ENCODE measurements around the gene CAV1. TPM values are rescaled to one million over a fixed set of nuclear protein-coding genes. Genes with fewer than 3 reads are reported as not detected.

CAV1 gene
- total and polyA plus RNA-seq, 2 experiments from 2014 or later = 1,092 to 1,736 TPM

DNA sequence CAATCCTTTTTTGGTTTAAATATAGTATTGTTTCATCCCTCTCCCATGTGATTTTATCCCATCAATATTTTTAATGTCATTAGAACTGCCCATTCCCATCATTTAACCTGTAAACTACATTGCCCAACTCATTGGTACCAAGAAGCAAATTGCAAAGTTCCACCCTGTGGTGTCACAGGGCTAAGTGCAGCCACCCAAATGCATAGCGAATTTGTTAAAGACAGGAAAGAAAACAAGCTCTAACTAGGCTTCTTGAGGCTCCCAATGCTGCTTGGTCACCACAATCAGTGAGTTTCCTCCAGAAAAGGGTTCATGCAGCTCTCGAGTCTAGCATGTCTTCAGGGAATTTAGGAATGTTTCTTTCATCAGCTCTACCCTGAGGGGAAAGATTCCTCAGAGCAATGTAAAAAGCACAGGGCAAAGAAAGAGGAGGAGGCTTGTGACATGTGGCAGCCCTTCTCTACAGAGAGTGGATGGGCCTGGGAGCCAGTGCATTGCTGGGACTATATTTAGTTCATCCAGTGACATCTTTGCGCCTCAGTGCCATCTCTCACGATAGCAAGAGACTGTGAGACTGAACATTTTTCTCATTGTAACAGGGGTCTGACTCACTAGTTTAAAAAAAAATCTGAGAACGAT lies 58.1 kb downstream of the CAV1 start:
- TF ChIP-seq EZH2phosphoT487 (IDR thresholded peaks at IDR 0.05; ENCODE audit: insufficient read depth, low read depth) (no peak), EZH2 (IDR thresholded peaks at IDR 0.05; ENCODE audit: insufficient read depth, poor library complexity, severe bottlenecking) (no peak)
- Histone ChIP-seq H4K20me1 (ENCODE audit: insufficient read depth) (no peaks in the 10 kb centered on the region), H3K36me3 (ENCODE audit: low read depth) (no peaks in the 10 kb centered on the region), H3K4me3 (peak overlapping the region; percentile 42), H3K27ac (peak overlapping the region; percentile 98), H3K9me3 (ENCODE audit: low read depth) (no peaks in the 10 kb centered on the region), H3K4me1 (ENCODE audit: insufficient read depth) (peaks cover 50% of the 10 kb centered on the region), H3K79me2 (ENCODE audit: insufficient read depth) (no peaks in the 10 kb centered on the region), H3K4me2 (ENCODE audit: unreplicated experiment) (peak overlapping the region; percentile 68), H3K9ac (peak overlapping the region; percentile 82), H3F3A (ENCODE audit: insufficient read depth) (peaks cover 57% of the 10 kb centered on the region), H3K9me2 (ENCODE audit: insufficient read depth) (no peaks in the 10 kb centered on the region), H2AFZ (peak overlapping the region; percentile 55), H3K27me3 (replicated peaks; ENCODE audit: insufficient read depth) (no peaks in the 10 kb centered on the region)
- in situ Hi-C loops (cut with MboI) = loop anchor here (10.0 kb wide), 1 partner anchor 48 kb away; no protein-coding TSS in a partner anchor
- DNase-seq = peak; percentile 96
- 4 to 7% methylated on average over 5 of the region's 5 CpGs for WGBS, 2 experiments (ENCODE audit: low coverage in 1 of 2, low lambda C conversion rate in 2 of 2, missing lambda C conversion rate in 2 of 2)

DNA sequence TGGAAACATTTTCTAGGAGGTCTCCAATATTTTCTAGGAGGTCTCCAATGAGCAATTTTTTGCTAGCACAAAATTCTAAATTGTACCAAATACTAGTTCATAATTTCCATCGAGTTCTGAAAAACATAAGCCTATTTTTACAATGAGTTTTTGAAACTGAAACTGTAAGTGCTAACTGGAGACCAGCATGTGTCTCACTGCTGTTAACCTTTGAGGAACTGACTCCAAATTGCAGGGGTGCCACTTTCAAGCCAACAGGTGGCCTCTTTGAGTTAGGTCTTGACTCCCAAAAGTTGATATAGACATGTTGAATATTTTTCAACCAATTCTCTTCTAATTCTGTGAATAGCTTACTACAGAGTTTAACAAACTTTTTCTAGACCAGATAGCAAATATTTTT lies 58.8 kb downstream of the CAV1 start:
- Histone ChIP-seq H3K36me3 (ENCODE audit: low read depth) (no peaks in the 10 kb centered on the region), H3K9ac (peak overlapping the region; percentile 82), H2AFZ (no peak overlapping the region), H3K4me1 (ENCODE audit: insufficient read depth) (peaks cover 50% of the 10 kb centered on the region), H3K9me2 (ENCODE audit: insufficient read depth) (no peaks in the 10 kb centered on the region), H3K4me2 (ENCODE audit: unreplicated experiment) (peak overlapping the region; percentile 61), H3K27ac (peak overlapping the region; percentile 98), H3K79me2 (ENCODE audit: insufficient read depth) (no peaks in the 10 kb centered on the region), H3F3A (ENCODE audit: insufficient read depth) (peaks cover 56% of the 10 kb centered on the region), H3K9me3 (ENCODE audit: low read depth) (no peaks in the 10 kb centered on the region), H4K20me1 (ENCODE audit: insufficient read depth) (no peaks in the 10 kb centered on the region), H3K4me3 (peak overlapping the region; percentile 28), H3K27me3 (replicated peaks; ENCODE audit: insufficient read depth) (no peaks in the 10 kb centered on the region)
- in situ Hi-C loops (cut with MboI) = loop anchor here (10.0 kb wide), 1 partner anchor 49 kb away; no protein-coding TSS in a partner anchor
- no peak for TF ChIP-seq EZH2phosphoT487 (IDR thresholded peaks at IDR 0.05; ENCODE audit: insufficient read depth, low read depth)
- TF ChIP-seq EZH2 (IDR thresholded peaks at IDR 0.05; ENCODE audit: insufficient read depth, poor library complexity, severe bottlenecking) = no peak
- DNase-seq = peak; percentile 47
- WGBS, 2 experiments (ENCODE audit: low coverage in 1 of 2, low lambda C conversion rate in 2 of 2, missing lambda C conversion rate in 2 of 2) = 2 to 6% methylated on average over 1 of the region's 1 CpG

DNA sequence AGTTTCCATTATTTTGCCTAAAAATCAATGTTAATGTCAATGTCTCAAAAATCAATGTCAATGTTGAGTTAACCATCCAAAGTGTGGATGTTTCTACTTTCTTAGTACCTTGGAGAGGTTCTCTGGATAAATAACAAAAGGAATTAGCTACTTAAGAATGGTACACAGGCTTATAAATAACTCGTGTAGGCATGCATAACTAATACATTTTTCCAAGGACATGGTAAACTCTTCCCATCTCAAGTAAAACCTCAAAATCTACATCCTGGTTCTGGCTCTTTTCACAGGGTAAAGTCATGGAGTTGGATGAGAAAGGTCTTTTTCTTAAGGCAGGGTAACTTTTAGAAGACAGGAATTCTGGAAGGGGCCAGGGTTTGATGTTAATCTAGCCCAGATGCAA lies 59.9 kb downstream of the CAV1 start:
- Histone ChIP-seq H3K9me2 (ENCODE audit: insufficient read depth) (no peaks in the 10 kb centered on the region), H3K4me1 (ENCODE audit: insufficient read depth) (peaks cover 50% of the 10 kb centered on the region), H3K36me3 (ENCODE audit: low read depth) (no peaks in the 10 kb centered on the region), H3F3A (ENCODE audit: insufficient read depth) (peaks cover 58% of the 10 kb centered on the region), H3K27me3 (replicated peaks; ENCODE audit: insufficient read depth) (no peaks in the 10 kb centered on the region), H3K9me3 (ENCODE audit: low read depth) (no peaks in the 10 kb centered on the region), H3K27ac (peak overlapping the region; percentile 98; the same call in 1 of the 2 replicates), H3K9ac (no peak overlapping the region), H3K79me2 (ENCODE audit: insufficient read depth) (no peaks in the 10 kb centered on the region), H2AFZ (no peak overlapping the region), H3K4me3 (no peak overlapping the region), H3K4me2 (ENCODE audit: unreplicated experiment) (no peak overlapping the region), H4K20me1 (ENCODE audit: insufficient read depth) (no peaks in the 10 kb centered on the region)
- no peak for DNase-seq
- in situ Hi-C loops (cut with MboI) = loop anchor here (10.0 kb wide), 1 partner anchor 50 kb away; no protein-coding TSS in a partner anchor
- TF ChIP-seq EZH2phosphoT487 (IDR thresholded peaks at IDR 0.05; ENCODE audit: insufficient read depth, low read depth) (no peak), EZH2 (IDR thresholded peaks at IDR 0.05; ENCODE audit: insufficient read depth, poor library complexity, severe bottlenecking) (no peak)
- 47 to 66% methylated on average over 1 of the region's 1 CpG for WGBS, 2 experiments (ENCODE audit: low coverage in 1 of 2, low lambda C conversion rate in 2 of 2, missing lambda C conversion rate in 2 of 2)

DNA sequence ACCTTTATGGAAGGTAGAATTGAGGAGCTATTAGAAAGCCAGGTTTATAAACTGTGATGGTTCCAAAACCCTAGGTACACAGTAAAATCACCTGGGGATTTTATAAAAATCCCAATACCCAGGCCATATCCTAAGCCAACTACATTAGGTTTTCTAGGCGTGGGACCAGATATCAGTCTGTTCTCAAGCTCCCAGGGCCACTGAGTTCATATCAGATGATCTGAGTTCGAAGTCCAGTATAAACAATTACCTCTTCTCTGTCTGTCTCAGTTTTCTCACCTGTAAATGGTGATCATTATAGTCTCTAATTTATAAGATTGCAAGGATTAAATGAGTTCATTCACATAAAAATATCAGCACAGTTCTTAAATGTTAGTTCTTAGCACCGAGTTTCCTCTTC lies 60.6 kb downstream of the CAV1 start:
- 91 to 96% methylated on average over 3 of the region's 3 CpGs for WGBS, 2 experiments (ENCODE audit: low coverage in 1 of 2, low lambda C conversion rate in 2 of 2, missing lambda C conversion rate in 2 of 2)
- Histone ChIP-seq H2AFZ (no peak overlapping the region), H3F3A (ENCODE audit: insufficient read depth) (peaks cover 58% of the 10 kb centered on the region), H3K27ac (no peak overlapping the region), H3K36me3 (ENCODE audit: low read depth) (no peaks in the 10 kb centered on the region), H3K4me3 (no peak overlapping the region), H3K4me2 (ENCODE audit: unreplicated experiment) (no peak overlapping the region), H3K9me3 (ENCODE audit: low read depth) (no peaks in the 10 kb centered on the region), H3K9ac (no peak overlapping the region), H3K4me1 (ENCODE audit: insufficient read depth) (peaks cover 50% of the 10 kb centered on the region), H3K27me3 (replicated peaks; ENCODE audit: insufficient read depth) (no peaks in the 10 kb centered on the region), H4K20me1 (ENCODE audit: insufficient read depth) (no peaks in the 10 kb centered on the region), H3K79me2 (ENCODE audit: insufficient read depth) (no peaks in the 10 kb centered on the region), H3K9me2 (ENCODE audit: insufficient read depth) (no peaks in the 10 kb centered on the region)
- DNase-seq = no peak
- in situ Hi-C loops (cut with MboI) = loop anchor here (10.0 kb wide), 1 partner anchor 51 kb away; no protein-coding TSS in a partner anchor
- TF ChIP-seq EZH2phosphoT487 (IDR thresholded peaks at IDR 0.05; ENCODE audit: insufficient read depth, low read depth) (no peak), EZH2 (IDR thresholded peaks at IDR 0.05; ENCODE audit: insufficient read depth, poor library complexity, severe bottlenecking) (no peak)
